GM18868 (cell line): ENCODE results near the gene OSCAR.
"Not testable (repeated sequence)": the region's sequence is repeated elsewhere in the genome, so short reads cannot be mapped to it uniquely, and the experiment has no call there.

Experiments
- ATAC-seq: cut with Tn5 transposase; IDR thresholded peaks from one replicate; pipeline ENCODE4 v1.9.1; 2021; ENCODE audit warnings: mild to moderate bottlenecking, moderate library complexity; ENCODE audit not compliant: unreplicated experiment

Gene OSCAR

GRCh38 chr19:54127688-54128440 lies 27.3 kb upstream of the OSCAR start:
- ATAC-seq: no peak

- no peak for ATAC-seq
Observed at GRCh38 chr19:54125713-54126112, 25.1 kb upstream of the OSCAR start.

GRCh38 chr19:54124393-54124792 lies 23.8 kb upstream of the OSCAR start:
- ATAC-seq: no peak

GRCh38 chr19:54123682-54124081 lies 23.1 kb upstream of the OSCAR start:
- no peak for ATAC-seq

- no peak for ATAC-seq
Observed at GRCh38 chr19:54121259-54121658, 20.7 kb upstream of the OSCAR start.

- peak; percentile 75 for ATAC-seq
Observed at GRCh38 chr19:54115109-54116063, 14.8 kb upstream of the OSCAR start, which contains the start of the genes PRPF31 and TFPT. TSS of gene PRPF31 (plus strand) at chr19:54115754. CDS start at chr19:54118279, 2,525 bp downstream. TSS of gene TFPT (minus strand) at chr19:54115657. CDS start at chr19:54115269, 388 bp downstream.

- ATAC-seq: no peak
Observed at GRCh38 chr19:54114340-54115108, 13.9 kb upstream of the OSCAR start.

GRCh38 chr19:54109651-54110050 lies 9.0 kb upstream of the OSCAR start:
- ATAC-seq: no peak

- no peak for ATAC-seq
Observed at GRCh38 chr19:54108496-54108895, 7.9 kb upstream of the OSCAR start.

- ATAC-seq: no peak
Observed at GRCh38 chr19:54107876-54108490, 7.4 kb upstream of the OSCAR start.

GRCh38 chr19:54106716-54107115 lies 6.1 kb upstream of the OSCAR start:
- ATAC-seq: no peak

GRCh38 chr19:54105796-54106195 lies 5.2 kb upstream of the OSCAR start:
- no peak for ATAC-seq

- ATAC-seq: no peak
Observed at GRCh38 chr19:54104998-54105715, 4.6 kb upstream of the OSCAR start.

GRCh38 chr19:54102421-54103169 lies 2.0 kb upstream of the OSCAR start, which contains the start of gene NDUFA3:
TSS of gene NDUFA3 (plus strand) at chr19:54102855. CDS start at chr19:54102879, 24 bp downstream.
- peak; percentile 97 for ATAC-seq

GRCh38 chr19:54099903-54100255 lies 724 bp downstream of the OSCAR start:
- not testable (repeated sequence) for ATAC-seq

GRCh38 chr19:54099190-54099902 lies 1.3 kb downstream of the OSCAR start:
- ATAC-seq: no peak

- no peak for ATAC-seq
Observed at GRCh38 chr19:54096617-54097106, 3.9 kb downstream of the OSCAR start.
